ENCODE measurements around the gene RASGRP1. TPM values are rescaled to one million over a fixed set of nuclear protein-coding genes. Genes with fewer than 3 reads are reported as not detected.

Gene RASGRP1
- total RNA-seq, 1 experiment from 2014 or later, result 0.39 TPM

DNA sequence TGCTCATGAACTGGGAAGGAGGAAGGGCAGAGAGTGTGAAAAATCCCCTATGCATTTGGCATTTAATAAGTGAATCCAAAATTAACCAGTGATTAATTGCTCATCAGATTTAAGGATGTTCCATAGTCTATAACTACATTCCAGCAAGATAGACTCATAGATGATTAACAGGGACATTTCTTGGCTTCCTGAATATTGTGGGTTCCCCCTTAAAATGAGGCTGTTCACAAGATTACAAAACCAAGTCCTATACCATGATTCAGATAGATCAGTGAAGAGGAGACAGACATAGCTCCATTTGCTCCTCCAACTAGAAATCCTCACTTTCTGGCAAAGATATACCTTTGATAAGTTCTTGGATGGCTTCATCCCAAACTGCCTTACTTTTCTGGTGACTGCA, 15.4 kb downstream of the RASGRP1 start:
- ChIA-PET POLR2A (ENCODE audit: unreplicated experiment) (no interaction called here), CTCF (no interaction called here)
- Histone ChIP-seq H4K20me1 (ENCODE audit: insufficient read depth) (no peaks in the 10 kb centered on the region), H3F3A (ENCODE audit: insufficient read depth, low read depth) (no peaks in the 10 kb centered on the region), H3K27me3 (ENCODE audit: insufficient read depth, low read depth) (no peaks in the 10 kb centered on the region), H2AFZ (no peak overlapping the region), H3K9me3 (ENCODE audit: insufficient read depth, low read depth) (no peaks in the 10 kb centered on the region), H3K9me2 (ENCODE audit: insufficient read depth) (no peaks in the 10 kb centered on the region), H3K27ac (no peak overlapping the region), H3K4me1 (replicated peaks; ENCODE audit: insufficient read depth) (no peaks in the 10 kb centered on the region), H3K4me3 (no peak overlapping the region), H3K36me3 (ENCODE audit: low read depth) (no peaks in the 10 kb centered on the region), H3K79me2 (ENCODE audit: low read depth) (no peaks in the 10 kb centered on the region), H3K4me2 (no peak overlapping the region)
- intact Hi-C loops (cut with micrococcal nuclease; ENCODE audit: unreplicated experiment), result no loop called here
- DNase-seq, result no peak
- TF ChIP-seq, protein P1, sequence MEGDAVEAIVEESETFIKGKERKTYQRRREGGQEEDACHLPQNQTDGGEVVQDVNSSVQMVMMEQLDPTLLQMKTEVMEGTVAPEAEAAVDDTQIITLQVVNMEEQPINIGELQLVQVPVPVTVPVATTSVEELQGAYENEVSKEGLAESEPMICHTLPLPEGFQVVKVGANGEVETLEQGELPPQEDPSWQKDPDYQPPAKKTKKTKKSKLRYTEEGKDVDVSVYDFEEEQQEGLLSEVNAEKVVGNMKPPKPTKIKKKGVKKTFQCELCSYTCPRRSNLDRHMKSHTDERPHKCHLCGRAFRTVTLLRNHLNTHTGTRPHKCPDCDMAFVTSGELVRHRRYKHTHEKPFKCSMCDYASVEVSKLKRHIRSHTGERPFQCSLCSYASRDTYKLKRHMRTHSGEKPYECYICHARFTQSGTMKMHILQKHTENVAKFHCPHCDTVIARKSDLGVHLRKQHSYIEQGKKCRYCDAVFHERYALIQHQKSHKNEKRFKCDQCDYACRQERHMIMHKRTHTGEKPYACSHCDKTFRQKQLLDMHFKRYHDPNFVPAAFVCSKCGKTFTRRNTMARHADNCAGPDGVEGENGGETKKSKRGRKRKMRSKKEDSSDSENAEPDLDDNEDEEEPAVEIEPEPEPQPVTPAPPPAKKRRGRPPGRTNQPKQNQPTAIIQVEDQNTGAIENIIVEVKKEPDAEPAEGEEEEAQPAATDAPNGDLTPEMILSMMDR (conservative IDR thresholded peaks at IDR 0.05), result no peak
- no peak for TF ChIP-seq EZH2 (IDR thresholded peaks at IDR 0.05; ENCODE audit: low read depth)
- no TSS peak for BruUV-seq (replicated peaks)

DNA sequence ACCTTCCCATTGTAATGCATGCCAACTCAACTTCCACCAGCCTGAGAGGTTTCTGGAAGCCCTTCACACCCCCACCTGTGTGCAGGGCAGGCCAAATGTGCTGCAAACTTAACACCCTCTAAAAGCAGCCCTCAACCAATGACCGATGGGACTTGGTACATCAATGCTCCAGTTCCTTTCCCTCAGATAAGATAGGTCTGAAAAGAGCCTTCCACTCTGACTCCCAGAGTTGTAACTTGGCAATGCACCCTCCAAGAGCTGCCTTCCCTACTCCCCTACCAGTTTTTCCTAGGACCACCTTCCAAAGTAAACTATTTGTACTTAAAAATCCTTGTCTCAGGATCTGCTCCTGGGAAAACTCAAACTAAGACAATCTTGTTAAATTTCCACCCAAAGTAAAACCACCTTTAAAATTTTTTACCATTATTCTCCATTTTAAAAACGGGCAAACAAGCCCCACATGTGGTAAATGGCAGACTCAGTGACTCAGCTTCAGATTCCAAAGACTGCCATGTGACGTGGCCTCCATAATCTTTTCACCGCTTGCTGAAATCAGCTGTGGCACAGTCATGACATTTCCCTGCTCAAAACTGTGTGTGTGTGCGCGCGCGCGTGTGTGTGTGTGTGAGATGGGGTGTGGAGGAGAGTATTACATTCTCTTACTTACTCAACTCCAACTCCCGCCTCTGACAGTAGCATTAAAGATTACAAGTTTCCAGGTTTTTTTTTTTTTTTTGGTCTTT, 17.2 kb downstream of the RASGRP1 start:
- no peaks in the 10 kb centered on the region for H3K79me2 ChIP-seq (ENCODE audit: low read depth)
- no peak overlapping the region for H3K4me2 ChIP-seq
- no peaks in the 10 kb centered on the region for H3K27me3 ChIP-seq (ENCODE audit: insufficient read depth, low read depth)
- POLR2A ChIA-PET (ENCODE audit: unreplicated experiment), result no interaction called here
- no peaks in the 10 kb centered on the region for H3K36me3 ChIP-seq (ENCODE audit: low read depth)
- no peaks in the 10 kb centered on the region for H3F3A ChIP-seq (ENCODE audit: insufficient read depth, low read depth)
- no TSS peak for BruUV-seq (replicated peaks)
- DNase-seq, result no peak
- H4K20me1 ChIP-seq (ENCODE audit: insufficient read depth), result no peaks in the 10 kb centered on the region
- no peaks in the 10 kb centered on the region for H3K9me2 ChIP-seq (ENCODE audit: insufficient read depth)
- H3K4me1 ChIP-seq (replicated peaks; ENCODE audit: insufficient read depth), result no peaks in the 10 kb centered on the region
- TF ChIP-seq EZH2 (IDR thresholded peaks at IDR 0.05; ENCODE audit: low read depth), result no peak
- TF ChIP-seq, protein P1 (conservative IDR thresholded peaks at IDR 0.05), result no peak
- intact Hi-C loops (cut with micrococcal nuclease; ENCODE audit: unreplicated experiment), result no loop called here
- H3K4me3 ChIP-seq, result no peak overlapping the region
- no peak overlapping the region for H3K27ac ChIP-seq
- no peak overlapping the region for H2AFZ ChIP-seq
- H3K9me3 ChIP-seq (ENCODE audit: insufficient read depth, low read depth), result no peaks in the 10 kb centered on the region
- CTCF ChIA-PET, result no interaction called here

DNA sequence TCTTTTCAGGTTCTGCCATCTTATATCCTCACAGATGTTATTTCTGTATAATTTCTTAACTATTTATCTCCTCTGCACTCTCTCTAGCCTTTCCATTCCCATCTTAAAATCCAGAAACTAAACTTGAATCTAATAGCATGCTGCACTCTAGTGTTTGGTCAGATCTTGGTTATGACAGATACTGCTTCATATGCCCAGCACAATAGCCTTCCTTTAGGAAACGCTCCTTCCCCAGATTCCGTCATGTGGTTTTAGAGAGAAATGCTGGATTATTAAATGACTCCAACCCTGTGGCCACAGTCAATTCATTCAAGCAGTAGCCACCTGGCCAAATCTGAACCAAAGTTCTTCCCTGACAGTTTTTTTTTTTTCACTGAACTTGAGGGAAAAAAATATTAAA, 19.4 kb downstream of the RASGRP1 start:
- no peaks in the 10 kb centered on the region for H3K79me2 ChIP-seq (ENCODE audit: low read depth)
- no peak for TF ChIP-seq EZH2 (IDR thresholded peaks at IDR 0.05; ENCODE audit: low read depth)
- TF ChIP-seq, protein P1 (conservative IDR thresholded peaks at IDR 0.05), result no peak

More for the DNA sequence above, 19.4 kb downstream of the RASGRP1 start:
- H3F3A ChIP-seq (ENCODE audit: insufficient read depth, low read depth), result no peaks in the 10 kb centered on the region
- no peaks in the 10 kb centered on the region for H3K36me3 ChIP-seq (ENCODE audit: low read depth)
- no peak overlapping the region for H2AFZ ChIP-seq
- no peaks in the 10 kb centered on the region for H3K9me2 ChIP-seq (ENCODE audit: insufficient read depth)
- H4K20me1 ChIP-seq (ENCODE audit: insufficient read depth), result no peaks in the 10 kb centered on the region
- ChIA-PET CTCF (interaction anchor here (0.7 kb wide), 2 partner anchors 19 to 1905 kb away, joined by 4 to 6 read pairs; no protein-coding TSS in a partner anchor), POLR2A (ENCODE audit: unreplicated experiment) (no interaction called here)
- H3K4me2 ChIP-seq, result no peak overlapping the region
- H3K27me3 ChIP-seq (ENCODE audit: insufficient read depth, low read depth), result no peaks in the 10 kb centered on the region
- no TSS peak for BruUV-seq (replicated peaks)
- H3K27ac ChIP-seq, result no peak overlapping the region
- intact Hi-C loops (cut with micrococcal nuclease; ENCODE audit: unreplicated experiment), result no loop called here
- H3K9me3 ChIP-seq (ENCODE audit: insufficient read depth, low read depth), result no peaks in the 10 kb centered on the region
- no peaks in the 10 kb centered on the region for H3K4me1 ChIP-seq (replicated peaks; ENCODE audit: insufficient read depth)
- no peak overlapping the region for H3K4me3 ChIP-seq
- no peak for DNase-seq

Measured in PC-9 (cell line).